Measurements from ENCODE around the gene SURF4. TPM values are rescaled to one million over a fixed set of nuclear protein-coding genes. Genes with fewer than 3 reads are reported as not detected.
"Not testable (repeated sequence)": the region's sequence is repeated elsewhere in the genome, so short reads cannot be mapped to it uniquely, and the experiment has no call there.

SURF4 gene
- polyA plus RNA-seq, 2 of the 4 experiments (the other 2 are of a cell fraction), result 159 to 169 TPM

DNA sequence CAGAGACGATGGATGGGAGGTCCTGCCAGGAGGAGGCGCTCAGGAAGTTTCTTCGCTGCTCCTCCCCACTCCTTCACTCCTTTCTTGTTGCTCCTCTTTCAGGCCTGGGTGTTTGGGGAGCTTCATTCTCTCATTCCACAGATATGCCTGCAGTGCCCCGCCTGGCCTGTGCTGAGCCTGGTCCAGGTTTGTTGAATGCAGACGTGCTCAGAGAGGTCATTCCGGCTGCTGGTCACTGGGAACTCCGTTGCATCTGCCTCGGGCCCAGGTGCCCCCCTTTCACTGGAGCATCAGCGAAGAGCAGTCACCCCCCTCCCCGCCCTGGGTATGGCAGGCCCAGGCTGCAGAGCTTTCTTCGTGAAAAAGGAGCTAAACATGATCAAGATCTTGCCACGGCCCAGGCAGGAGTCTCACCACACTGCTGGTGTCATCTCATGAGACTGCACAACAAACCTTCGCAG is 55.4 kb downstream of the SURF4 start:
- POLR2A ChIA-PET, result interaction anchor here (0.6 kb wide), 2 partner anchors 15 to 128 kb away, joined by 3 read pairs; no protein-coding TSS in a partner anchor
- FAIRE-seq (no peak), DNase-seq (ENCODE audit: low read depth in 1 of 2, low spot score in 1 of 2) (peak in 1 of 2 experiments; percentile 24), ATAC-seq (peak; percentile 50 to 70; a peak in 4 of 6 replicates)
- Histone ChIP-seq H3K4me2 (no peak overlapping the region), H3K4me3 (no peak overlapping the region), H3K4me1 (no peaks in the 10 kb centered on the region), H3K9me3 (0 out of 3 replicates have a peak, but pooled peaks cover 5% of the 10 kb centered on the region), H3K27ac (no peak overlapping the region)
- TF ChIP-seq EHMT2 (IDR thresholded peaks at IDR 0.05; ENCODE audit: low read depth), result no peak
- TF ChIP-seq RFX5 (IDR thresholded peaks at IDR 0.05), result no peak
- no peak for TF ChIP-seq RNF2 (IDR thresholded peaks at IDR 0.05; ENCODE audit: borderline replicate concordance, low read depth)
- no peak for TF ChIP-seq SMC3 (IDR thresholded peaks at IDR 0.05)
- TF ChIP-seq, protein P1, sequence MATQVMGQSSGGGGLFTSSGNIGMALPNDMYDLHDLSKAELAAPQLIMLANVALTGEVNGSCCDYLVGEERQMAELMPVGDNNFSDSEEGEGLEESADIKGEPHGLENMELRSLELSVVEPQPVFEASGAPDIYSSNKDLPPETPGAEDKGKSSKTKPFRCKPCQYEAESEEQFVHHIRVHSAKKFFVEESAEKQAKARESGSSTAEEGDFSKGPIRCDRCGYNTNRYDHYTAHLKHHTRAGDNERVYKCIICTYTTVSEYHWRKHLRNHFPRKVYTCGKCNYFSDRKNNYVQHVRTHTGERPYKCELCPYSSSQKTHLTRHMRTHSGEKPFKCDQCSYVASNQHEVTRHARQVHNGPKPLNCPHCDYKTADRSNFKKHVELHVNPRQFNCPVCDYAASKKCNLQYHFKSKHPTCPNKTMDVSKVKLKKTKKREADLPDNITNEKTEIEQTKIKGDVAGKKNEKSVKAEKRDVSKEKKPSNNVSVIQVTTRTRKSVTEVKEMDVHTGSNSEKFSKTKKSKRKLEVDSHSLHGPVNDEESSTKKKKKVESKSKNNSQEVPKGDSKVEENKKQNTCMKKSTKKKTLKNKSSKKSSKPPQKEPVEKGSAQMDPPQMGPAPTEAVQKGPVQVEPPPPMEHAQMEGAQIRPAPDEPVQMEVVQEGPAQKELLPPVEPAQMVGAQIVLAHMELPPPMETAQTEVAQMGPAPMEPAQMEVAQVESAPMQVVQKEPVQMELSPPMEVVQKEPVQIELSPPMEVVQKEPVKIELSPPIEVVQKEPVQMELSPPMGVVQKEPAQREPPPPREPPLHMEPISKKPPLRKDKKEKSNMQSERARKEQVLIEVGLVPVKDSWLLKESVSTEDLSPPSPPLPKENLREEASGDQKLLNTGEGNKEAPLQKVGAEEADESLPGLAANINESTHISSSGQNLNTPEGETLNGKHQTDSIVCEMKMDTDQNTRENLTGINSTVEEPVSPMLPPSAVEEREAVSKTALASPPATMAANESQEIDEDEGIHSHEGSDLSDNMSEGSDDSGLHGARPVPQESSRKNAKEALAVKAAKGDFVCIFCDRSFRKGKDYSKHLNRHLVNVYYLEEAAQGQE (IDR thresholded peaks at IDR 0.05), result no peak
- no peak for TF ChIP-seq PHF8 (IDR thresholded peaks at IDR 0.05; ENCODE audit: borderline replicate concordance, low read depth)
- no peak for TF ChIP-seq RAD21 (conservative IDR thresholded peaks at IDR 0.05 in 1 of 2, IDR thresholded peaks at IDR 0.05 in 1 of 2)
- no peak for TF ChIP-seq SREBF2 (IDR thresholded peaks at IDR 0.05)
- TF ChIP-seq FOSB (CRISPR knock-in tag; IDR thresholded peaks at IDR 0.05), result no peak
- TF ChIP-seq HDAC2 (IDR thresholded peaks at IDR 0.05), result no peak
- CTCF ChIA-PET, result interaction anchor here (0.7 to 1.8 kb wide), 7 partner anchors 10 to 176 kb away, joined by 3 to 7 read pairs (median 4); no protein-coding TSS in a partner anchor
- 64% methylated on average over 10 of the region's 13 CpGs for WGBS (ENCODE audit: missing lambda C conversion rate)

DNA sequence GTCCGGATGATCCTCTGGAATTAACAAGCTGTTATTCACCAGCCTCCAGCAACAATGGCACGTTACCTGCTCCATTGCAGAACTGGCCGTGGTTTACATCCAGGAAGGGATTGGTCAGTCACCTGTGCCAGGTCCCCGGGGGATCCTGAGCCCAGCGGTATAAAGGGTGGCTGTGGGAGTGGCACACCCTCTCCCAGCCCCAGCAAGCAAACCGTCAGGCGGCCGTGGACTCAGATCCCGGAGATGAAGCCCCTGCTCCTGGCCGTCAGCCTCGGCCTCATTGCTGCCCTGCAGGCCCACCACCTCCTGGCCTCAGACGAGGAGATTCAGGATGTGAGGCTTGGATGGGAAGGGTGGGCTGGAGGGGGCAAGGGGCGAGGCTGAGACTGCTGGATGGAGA is 58.3 kb downstream of the SURF4 start:
- FAIRE-seq; H3K4me1 ChIP-seq; POLR2A ChIA-PET; CTCF ChIA-PET; ATAC-seq; H3K4me2 ChIP-seq; DNase-seq (ENCODE audit: low read depth in 1 of 2, low spot score in 1 of 2); H3K27ac ChIP-seq; H3K4me3 ChIP-seq; H3K9me3 ChIP-seq: not testable (repeated sequence)
- 40% methylated on average over 7 of the region's 13 CpGs for WGBS (ENCODE audit: missing lambda C conversion rate)

DNA sequence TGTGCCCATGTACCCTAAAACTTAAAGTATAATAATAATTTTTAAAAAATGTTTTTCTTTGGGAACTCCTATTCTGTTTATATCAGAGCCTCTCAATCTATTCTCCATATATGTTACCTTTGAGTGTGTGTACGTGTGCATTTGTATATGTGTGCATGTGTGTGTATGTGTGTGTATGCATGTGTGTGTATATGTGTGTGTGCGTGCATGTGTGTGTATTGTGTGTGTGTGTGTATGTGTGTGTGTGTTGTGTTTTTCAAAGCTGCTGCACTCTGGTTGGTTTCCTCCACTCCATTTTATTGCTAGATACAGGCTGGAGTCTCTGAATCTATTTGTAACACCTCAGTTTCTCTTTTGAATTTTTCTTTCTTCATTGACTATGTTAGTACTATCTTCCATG is 59.9 kb downstream of the SURF4 start:
- no peak for ATAC-seq
- 4% methylated on average over 2 of the region's 2 CpGs for WGBS (ENCODE audit: missing lambda C conversion rate)
- POLR2A ChIA-PET, result no interaction called here
- no peak for DNase-seq (ENCODE audit: low read depth in 1 of 2, low spot score in 1 of 2)
- Histone ChIP-seq H3K9me3 (no peaks in the 10 kb centered on the region), H3K27ac (no peak overlapping the region), H3K4me3 (no peak overlapping the region), H3K4me2 (no peak overlapping the region), H3K4me1 (no peaks in the 10 kb centered on the region)
- no peak for FAIRE-seq
- TF ChIP-seq, protein P2, sequence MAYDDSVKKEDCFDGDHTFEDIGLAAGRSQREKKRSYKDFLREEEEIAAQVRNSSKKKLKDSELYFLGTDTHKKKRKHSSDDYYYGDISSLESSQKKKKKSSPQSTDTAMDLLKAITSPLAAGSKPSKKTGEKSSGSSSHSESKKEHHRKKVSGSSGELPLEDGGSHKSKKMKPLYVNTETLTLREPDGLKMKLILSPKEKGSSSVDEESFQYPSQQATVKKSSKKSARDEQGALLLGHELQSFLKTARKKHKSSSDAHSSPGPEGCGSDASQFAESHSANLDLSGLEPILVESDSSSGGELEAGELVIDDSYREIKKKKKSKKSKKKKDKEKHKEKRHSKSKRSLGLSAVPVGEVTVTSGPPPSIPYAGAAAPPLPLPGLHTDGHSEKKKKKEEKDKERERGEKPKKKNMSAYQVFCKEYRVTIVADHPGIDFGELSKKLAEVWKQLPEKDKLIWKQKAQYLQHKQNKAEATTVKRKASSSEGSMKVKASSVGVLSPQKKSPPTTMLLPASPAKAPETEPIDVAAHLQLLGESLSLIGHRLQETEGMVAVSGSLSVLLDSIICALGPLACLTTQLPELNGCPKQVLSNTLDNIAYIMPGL (CRISPR knock-in tag; IDR thresholded peaks at IDR 0.05; ENCODE audit: borderline replicate concordance), result no peak
- TF ChIP-seq HOXB5 (CRISPR knock-in tag; IDR thresholded peaks at IDR 0.05), result no peak
- TF ChIP-seq EHMT2 (IDR thresholded peaks at IDR 0.05; ENCODE audit: low read depth), result no peak
- TF ChIP-seq HDAC2 (IDR thresholded peaks at IDR 0.05), result no peak
- TF ChIP-seq, protein P1 (IDR thresholded peaks at IDR 0.05), result no peak
- TF ChIP-seq, protein P3, sequence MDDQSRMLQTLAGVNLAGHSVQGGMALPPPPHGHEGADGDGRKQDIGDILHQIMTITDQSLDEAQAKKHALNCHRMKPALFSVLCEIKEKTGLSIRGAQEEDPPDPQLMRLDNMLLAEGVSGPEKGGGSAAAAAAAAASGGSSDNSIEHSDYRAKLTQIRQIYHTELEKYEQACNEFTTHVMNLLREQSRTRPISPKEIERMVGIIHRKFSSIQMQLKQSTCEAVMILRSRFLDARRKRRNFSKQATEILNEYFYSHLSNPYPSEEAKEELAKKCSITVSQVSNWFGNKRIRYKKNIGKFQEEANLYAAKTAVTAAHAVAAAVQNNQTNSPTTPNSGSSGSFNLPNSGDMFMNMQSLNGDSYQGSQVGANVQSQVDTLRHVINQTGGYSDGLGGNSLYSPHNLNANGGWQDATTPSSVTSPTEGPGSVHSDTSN (IDR thresholded peaks at IDR 0.05), result no peak
- TF ChIP-seq, protein P4, sequence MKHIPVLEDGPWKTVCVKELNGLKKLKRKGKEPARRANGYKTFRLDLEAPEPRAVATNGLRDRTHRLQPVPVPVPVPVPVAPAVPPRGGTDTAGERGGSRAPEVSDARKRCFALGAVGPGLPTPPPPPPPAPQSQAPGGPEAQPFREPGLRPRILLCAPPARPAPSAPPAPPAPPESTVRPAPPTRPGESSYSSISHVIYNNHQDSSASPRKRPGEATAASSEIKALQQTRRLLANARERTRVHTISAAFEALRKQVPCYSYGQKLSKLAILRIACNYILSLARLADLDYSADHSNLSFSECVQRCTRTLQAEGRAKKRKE (CRISPR knock-in tag; IDR thresholded peaks at IDR 0.05; ENCODE audit: low read depth), result no peak
- TF ChIP-seq HOXB13 (CRISPR knock-in tag; IDR thresholded peaks at IDR 0.05; ENCODE audit: low read depth), result no peak
- CTCF ChIA-PET, result no interaction called here
